GM21367 (cell line): ENCODE results near the gene PIGN.
"Not testable (repeated sequence)": the region's sequence is repeated elsewhere in the genome, so short reads cannot be mapped to it uniquely, and the experiment has no call there.

Source experiments
- ATAC-seq: cut with Tn5 transposase; IDR thresholded peaks from one replicate; pipeline ENCODE4 v1.9.1; 2021; ENCODE audit not compliant: unreplicated experiment

The PIGN gene

DNA sequence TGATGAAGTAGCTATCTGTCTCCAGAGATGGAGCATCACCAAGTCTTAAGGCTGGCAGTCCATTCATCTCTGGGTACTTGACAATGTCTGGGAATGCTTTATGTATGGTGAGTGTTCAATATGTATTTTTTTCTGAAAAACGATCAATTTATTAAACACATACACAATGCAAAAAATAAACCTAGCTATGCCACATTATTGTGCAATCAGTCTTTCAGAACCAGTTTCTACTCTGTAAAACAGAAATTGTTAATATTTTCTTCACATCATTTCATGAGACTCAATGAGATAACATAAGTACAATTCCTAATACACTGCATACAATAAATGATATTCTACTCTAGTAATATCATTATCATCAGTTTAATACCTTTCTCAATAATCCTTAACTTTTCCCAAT, 122.5 kb downstream of the PIGN start:
- no peak for ATAC-seq

DNA sequence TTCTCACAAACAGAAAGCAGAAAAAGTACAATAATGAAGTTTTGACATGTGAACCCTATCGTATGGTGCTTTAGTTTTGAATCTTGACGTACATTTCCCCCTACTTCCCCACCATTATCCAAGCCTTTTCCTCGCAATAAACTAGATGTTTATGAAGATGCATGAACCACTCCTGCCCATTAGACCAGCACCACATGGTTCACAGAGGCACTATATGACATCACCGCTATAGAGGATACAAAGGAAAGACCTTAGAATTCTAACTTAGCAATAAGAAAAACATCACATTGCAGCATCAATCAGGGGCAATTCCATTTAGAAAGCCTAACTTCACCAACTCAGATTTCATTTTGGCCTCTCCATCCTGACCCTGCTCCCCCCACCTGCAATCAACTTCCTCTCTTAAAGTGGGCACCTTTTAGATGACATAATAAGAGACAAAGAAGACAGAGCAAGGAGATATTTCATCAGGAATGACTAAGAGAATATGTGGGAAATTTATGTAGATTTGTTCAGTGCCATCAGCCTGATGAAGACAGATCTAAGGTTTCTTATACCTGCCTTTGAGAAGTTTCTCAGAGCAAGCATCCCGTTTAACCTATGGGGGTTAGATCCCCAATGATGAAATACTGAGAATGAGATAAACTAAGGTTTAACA, 124.9 kb downstream of the PIGN start:
- ATAC-seq: no peak

DNA sequence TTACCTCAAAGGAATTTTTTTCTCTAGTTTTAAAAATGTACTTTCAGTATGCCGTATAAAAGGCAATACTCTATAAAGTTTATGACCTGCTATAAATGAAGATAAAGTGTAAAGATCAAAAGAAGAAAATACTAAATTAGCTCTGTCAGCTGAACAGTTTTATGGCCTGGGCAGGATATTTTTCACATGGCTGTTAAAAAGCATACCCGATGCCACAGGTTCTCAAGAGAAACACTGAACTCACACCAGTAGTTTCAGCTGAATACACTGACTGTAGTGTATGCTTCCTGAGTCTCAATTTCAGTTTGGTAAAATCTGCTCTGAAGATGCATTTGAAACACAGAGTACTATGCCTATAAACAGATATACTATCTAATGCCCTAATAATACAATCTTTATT, 126.0 kb downstream of the PIGN start:
- ATAC-seq: no peak

GRCh38 chr18:62054929-62055498, 131.8 kb downstream of the PIGN start:
- no peak for ATAC-seq

GRCh38 chr18:62048279-62048678, 138.6 kb downstream of the PIGN start:
- ATAC-seq: no peak

GRCh38 chr18:62045316-62045715, 141.5 kb downstream of the PIGN start:
- ATAC-seq: no peak

DNA sequence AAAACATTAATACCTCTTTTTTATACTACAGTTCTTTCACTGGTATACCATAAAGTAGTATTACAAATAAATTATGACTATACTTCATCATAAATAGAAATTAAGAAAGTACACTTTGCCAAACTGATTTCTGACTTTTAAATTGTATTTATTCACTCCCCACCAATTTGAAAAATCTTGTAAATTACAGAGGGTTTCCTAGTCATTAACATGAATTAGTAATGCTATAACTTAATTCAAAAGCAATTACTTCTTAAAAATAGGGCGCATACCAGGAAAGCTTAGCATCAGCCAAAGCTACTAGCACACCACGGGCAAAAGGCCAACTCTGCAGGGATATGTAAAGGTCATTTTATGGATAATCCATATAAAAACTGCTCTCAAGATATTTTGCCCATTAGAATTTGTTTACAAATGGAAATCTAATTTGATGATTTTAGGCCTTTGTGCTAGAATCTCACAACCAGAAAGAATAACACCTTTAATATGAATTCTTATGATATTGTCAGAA, 142.3 kb downstream of the PIGN start:
- ATAC-seq: no peak

DNA sequence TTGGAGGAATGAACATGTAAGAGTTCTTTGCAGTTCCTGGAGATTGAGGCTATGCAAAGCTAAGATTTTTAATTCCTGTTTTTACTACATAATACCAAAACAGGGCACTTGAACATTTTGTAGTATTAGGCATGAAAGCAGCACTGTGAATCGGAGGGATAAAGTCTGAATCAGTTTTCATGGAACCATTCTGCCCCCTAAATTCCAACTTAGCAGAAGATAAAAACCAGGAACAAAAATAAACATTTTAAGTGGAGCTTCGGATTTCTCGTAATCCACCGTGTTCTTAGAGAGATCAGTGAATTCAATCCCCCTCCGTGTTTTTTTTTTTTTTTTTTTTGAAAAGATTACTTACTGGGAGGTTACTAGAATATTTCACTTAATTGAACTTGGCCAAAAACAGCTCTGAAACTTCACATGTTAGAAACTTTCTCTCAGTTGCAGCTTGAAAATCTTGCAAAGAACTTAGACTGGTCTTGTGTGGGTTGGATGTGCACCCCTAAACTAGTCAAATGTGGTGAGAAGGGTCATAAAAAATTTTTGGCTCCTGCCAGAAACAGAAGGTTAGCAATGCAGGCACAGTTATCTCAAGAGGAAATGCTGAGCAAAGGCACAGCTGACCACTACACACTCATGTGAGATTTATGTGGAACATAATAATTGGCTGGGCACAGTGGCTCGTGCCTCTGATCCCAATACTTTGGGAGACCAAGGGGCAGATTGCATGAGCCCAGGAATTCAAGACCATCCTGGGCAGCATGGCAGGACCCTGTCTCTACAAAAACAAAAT, 148.7 kb downstream of the PIGN start:
- ATAC-seq: no peak

DNA sequence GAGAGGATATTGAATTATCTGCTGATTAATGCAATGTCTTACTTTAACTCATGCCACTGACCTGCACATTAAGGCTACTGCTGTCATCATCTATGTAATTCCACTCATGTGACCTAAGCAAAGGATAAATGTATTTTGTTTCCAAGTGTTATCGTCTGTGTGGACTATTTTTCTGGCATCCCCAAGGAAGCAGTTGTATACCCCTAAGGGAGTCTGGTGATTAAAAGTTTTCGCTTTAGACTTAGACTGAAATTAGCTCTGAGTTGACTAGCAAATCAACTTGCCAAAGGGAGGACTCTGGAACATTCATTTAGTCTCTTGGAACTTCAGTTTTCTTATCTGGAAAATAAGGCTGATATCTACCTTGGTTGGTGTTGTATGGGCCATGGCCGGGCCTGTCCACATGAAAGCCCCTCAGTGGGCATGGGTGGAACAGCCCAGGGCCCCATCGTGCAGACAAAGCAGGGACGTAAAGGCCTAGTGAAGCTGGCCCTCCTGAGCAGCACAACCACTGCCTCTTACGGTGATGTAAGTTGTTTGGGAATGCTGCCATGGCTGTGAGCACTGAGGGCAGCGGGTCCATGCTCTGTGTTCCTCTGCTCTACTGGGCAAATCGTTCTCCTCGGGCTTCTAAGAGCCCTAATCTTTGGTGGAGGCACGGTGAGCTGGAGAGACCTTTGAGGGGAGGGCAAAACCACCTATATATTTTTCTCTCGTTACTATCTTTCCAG, 149.7 kb downstream of the PIGN start:
- ATAC-seq: no peak

DNA sequence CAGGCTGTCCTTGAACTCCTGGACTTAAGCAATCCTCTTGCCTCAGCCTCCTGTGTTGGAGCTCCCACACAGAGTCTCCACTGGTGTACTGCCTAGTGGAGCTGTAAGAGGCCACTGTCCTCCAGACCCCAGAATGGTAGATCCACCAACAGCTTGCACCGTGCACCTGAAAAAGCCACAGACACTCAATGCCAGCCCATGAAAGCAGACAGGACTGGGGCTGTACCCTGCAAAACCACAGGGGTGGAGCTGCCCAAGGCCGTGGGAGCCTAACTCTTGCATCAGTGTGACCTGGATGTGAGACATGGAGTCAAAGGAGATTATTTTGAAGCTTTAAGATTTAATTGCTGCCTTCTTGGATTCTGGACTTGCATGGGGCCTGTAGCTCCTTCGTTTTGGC, 152.6 kb downstream of the PIGN start:
- ATAC-seq: not testable (repeated sequence)

- ATAC-seq: no peak
Measured at GRCh38 chr18:62033756-62034155, 153.1 kb downstream of the PIGN start.

GRCh38 chr18:62033207-62033606, 153.6 kb downstream of the PIGN start:
- no peak for ATAC-seq

DNA sequence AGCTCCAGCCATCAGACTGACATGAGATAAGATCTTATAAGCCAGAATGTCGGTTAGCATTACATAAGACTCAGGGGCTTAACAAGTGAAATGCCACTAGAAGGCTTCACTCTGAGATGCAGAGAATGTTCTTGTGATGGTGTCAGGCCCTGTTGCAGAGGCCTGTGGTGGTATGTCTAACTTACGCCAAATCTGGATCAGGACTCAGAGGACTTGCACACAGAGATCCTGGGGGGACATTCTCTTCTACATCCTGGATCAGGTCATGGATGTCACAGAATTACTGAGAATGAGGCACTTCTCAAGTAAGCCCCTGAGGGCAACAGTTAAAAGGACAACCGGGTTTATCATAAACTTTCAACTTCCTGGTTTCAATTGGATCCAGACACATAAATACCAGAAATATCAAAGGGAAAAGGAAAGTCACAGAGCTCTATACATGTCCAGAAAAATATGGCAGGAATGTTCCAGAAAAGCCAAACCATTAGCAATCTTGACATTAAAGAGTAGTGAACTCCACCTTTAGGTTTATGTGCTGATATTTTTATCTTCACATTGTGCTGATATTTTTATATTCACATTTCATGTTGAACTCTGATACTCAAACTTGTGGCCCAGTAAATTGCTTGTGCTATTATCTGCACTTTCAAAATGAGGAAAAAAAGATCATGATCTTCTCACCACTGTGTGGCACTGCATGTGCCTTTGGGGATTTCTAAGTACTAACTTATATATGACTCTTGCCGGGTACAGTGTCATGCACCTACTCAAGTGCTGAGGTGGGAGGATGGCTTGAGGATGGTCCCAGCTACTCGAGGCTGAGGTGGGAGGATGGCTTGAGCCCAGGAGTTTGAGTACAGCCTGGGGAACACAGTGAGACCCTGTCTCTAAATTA, 156.5 kb downstream of the PIGN start:
- no peak for ATAC-seq

- ATAC-seq: no peak
Measured at GRCh38 chr18:62028715-62029114, 158.1 kb downstream of the PIGN start.

GRCh38 chr18:62027914-62028520, 158.8 kb downstream of the PIGN start:
- ATAC-seq: no peak

GRCh38 chr18:62026586-62026985, 160.3 kb downstream of the PIGN start:
- ATAC-seq: no peak

DNA sequence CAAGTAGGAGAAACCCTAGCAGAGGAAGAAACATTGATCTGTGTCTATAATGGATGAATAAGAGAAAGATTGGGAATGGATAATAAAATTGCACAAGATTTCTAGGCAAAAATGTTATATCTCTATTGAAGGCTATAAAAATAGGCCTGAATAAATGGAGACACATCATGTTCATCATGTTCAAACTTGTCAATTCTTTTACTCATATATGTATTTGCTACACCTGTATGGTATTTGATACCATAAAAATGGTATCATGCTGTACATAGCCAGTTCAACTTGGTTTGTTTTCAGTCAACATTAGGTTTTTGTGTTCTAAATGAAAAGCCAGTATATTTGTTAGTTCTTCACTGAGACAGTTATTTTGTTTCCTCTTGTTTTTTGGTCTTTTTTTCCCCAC, 161.9 kb downstream of the PIGN start:
- no peak for ATAC-seq

DNA sequence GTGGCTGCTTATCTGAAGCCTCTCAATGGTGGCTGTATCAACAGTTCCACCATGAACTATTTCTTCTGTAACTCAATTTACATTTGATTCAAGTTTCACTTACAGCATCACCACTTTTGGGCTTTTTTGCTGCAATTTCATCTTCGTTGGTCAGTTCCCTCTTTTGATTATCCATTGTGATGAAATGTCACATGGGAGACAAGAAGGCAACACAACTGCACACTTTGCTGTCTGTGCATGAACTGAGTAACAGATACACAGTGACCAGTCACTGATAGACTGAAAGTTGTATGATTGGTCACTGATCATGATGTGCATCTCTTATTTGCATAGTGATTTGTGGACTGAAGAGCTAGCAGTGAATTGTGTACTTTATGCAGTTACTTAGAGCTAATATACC, 163.3 kb downstream of the PIGN start:
- no peak for ATAC-seq

GRCh38 chr18:62018759-62019041, 168.2 kb downstream of the PIGN start:
- ATAC-seq: no peak

DNA sequence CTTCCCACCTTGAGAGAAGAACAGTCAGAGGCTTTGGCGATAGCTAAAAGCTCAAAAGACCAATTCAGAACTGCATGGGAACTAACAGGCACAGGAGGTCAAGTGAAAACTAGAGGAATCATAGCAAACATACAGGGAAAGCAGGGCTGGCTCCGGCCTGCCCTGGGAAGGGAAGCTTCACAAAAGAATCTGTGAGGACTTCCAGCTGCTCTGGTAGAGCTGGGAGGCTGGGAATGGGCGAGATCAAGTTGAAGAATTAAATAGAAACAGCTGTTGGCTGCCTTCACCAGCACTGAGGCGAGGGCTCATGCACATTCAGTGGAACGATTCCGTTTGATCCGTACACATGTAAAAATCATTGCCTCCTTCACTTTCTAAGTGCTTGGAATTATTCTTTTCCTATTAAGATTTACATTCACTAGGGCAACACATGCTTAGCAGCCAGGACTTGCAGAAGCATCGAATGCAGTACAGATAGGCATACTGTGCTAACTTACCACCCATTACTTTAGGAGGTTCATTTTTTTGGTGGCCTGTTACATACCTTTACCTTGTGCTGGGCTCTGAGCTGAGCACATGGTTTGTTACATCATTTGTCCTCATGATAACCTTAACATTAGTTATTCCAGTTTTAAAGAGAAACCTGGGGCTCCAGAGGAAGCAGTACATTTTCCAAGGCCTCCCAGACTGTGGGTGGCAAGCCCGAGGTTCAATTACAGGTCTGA, 168.7 kb downstream of the PIGN start:
- no peak for ATAC-seq
